Endometrium (tissue), 2 donors: Measurements from ENCODE around the gene IGFBP4.

Source experiments
- FAIRE-seq: peaks from 2 replicates; lab custom pipeline; 2012; peaks lifted over from hg19 to GRCh38; lab: Jason Lieb, UNC
- donor health status: control.
- donor health status: control.

IGFBP4 gene

DNA sequence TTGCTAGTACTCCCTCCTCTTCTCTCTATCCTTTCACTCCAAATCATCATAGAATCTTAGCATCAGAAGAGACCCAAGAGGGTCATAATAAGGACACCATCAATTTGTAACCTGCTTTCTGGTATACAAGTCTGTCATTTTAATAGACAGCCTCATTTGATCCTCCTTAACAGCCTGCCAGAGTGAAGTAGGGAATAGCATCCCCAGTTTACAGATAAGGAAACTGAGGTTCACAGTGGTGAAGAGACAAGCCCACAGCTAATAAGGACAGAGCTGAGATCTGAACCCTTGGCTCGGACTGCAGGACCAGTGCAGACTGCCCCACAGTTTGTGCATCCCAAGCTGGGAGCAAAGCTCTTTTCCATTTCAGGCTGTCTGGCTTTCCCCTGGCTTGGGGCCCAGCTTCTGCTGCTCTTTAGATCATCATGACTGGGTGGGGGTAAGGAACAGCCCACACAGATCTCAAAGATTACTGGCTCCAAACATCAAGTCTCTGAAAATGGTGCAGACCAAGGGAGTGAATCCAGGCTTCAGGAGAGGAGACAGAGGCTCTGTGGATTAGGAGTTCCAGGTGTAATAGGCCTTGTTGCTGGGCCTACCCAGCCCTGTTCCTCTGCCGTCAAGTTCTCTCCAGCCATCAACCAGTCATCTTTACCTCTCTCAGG lies 10.3 kb upstream of the IGFBP4 start:
- peak; percentile 41 for FAIRE-seq

- no peak for FAIRE-seq
Measured at GRCh38 chr17:40433551-40434415, 9.5 kb upstream of the IGFBP4 start.

GRCh38 chr17:40436636-40437035 lies 6.6 kb upstream of the IGFBP4 start:
- no peak for FAIRE-seq

GRCh38 chr17:40437095-40437732 lies 6.0 kb upstream of the IGFBP4 start:
- FAIRE-seq: no peak

GRCh38 chr17:40440166-40440565 lies 3.1 kb upstream of the IGFBP4 start:
- FAIRE-seq: no peak

GRCh38 chr17:40442392-40443195 lies 656 bp upstream of the IGFBP4 start:
- FAIRE-seq: no peak

DNA sequence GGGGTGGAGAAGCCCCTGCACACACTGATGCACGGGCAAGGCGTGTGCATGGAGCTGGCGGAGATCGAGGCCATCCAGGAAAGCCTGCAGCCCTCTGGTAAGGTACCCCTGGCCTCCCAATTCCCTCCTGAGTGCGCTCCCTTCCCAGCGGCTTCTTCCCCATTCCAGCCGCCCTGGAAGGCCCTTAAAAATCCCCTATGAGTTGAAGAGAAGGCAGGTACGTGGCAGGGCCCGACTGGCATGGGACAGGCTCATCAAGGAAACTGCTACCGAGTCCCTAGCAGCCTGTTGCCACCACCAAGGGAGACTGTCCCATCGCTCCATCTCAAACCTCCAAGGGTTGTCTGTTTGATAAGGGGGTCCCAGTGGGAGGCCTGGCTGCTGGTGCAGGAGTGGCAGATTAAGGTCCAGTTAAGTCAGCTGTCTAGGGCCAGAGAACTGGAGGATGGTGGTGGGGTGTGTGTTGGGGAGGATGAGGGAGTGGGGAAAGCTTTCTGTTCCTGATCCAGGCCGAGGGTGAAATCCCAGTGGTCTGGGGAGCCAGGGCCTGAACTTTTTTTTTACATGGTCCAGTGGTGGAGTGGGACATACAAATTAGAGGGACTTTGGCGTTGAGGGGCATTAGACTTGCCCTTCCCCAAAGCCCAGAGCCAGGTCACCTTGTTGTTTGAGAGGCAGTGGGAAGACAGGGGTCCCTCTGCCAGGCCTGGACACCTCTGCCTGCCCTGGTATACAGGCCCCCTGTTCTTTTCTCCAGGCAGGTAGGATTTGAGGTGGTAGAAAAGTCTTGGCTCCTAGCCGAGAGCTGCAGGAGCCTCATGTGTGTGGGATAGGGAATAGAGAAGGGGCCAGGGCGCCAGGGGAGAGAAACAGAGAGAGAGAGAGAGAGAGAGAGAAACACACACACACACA lies 994 bp downstream of the IGFBP4 start:
- FAIRE-seq: no peak

DNA sequence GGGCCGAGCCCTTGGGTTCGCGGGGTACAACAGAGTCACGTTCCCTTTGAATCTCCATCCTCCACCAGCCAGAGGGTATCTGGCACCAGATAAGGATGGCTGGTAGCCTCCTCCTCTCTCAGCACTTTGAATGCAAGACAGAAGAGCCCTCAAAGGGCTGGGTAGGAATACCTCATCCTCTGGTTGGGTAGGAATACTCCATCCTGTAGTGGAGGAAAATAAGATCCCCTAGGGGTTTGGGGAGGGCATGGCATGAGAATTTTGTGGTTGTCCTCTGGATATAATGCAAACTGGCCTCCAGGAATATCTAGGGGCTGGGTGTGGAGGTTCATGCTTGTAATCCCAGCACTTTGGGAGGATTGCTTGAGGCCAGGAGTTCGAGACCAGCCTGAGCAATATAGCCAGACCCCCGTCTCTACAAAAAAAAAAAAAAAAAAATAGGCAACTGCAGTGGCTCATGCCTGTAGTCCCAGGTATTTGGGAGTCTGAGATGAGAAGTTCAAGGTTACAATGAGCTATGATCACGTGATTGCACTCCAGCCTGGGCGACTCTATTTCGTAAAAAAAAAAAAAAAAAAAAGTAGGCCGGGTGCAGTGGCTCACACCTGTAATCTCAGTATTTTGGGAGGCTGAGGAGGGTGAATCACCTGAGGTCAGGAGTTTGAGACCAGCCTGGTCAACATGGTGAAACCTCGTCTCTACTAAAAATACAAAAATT lies 2.7 kb downstream of the IGFBP4 start:
- no peak for FAIRE-seq

GRCh38 chr17:40447148-40447644 lies 3.9 kb downstream of the IGFBP4 start:
- no peak for FAIRE-seq

DNA sequence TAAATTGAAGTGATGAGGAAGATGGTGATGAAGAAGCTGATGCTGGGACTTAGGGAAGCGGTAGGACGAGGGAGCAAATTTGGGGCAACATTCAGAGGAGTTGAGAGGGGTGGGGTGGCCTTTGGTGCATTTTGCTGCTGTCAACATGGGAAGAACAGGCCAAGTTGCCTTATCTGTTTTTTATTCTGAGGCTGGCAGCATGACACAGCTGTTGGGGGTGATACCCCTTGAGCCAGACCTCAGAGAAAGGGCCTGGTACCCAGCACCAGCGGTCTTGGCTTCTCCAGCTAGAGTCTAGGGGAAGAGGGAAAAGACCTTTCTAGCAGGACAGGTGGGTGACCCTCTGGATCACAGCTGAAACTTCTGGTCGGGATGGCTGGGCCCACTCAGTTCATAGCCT lies 4.6 kb downstream of the IGFBP4 start:
- FAIRE-seq: no peak

GRCh38 chr17:40448213-40448638 lies 5.0 kb downstream of the IGFBP4 start:
- FAIRE-seq: no peak

DNA sequence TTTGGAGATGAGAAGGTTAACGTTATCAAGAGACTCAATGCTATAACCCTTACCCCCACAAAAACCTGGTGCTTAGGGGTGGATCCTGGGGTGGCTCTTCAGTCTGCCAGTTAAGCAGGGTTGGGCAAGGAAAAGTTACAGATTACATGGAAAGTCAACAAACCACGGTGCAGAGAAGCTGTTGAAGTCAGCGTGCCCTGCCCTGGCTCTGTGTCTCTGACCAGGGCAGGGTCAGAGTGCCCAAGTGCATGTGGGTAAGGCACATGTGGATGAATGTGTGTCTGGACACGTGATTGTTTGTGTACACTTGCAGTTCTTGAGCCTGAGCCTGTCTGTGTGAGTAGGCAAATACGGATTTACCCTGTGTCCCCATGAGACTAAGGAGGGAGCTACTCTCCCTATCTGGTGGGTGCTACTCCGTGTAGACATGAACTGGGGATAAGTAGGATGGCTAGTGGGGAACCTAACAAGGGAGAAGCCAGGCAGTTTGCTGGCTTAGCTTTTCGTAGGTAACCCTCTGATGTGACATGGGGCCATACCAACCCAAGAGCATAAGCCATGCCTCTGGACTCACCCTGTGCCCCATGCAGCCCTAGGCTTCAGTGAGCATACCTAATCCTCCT lies 5.5 kb downstream of the IGFBP4 start:
- FAIRE-seq: no peak

DNA sequence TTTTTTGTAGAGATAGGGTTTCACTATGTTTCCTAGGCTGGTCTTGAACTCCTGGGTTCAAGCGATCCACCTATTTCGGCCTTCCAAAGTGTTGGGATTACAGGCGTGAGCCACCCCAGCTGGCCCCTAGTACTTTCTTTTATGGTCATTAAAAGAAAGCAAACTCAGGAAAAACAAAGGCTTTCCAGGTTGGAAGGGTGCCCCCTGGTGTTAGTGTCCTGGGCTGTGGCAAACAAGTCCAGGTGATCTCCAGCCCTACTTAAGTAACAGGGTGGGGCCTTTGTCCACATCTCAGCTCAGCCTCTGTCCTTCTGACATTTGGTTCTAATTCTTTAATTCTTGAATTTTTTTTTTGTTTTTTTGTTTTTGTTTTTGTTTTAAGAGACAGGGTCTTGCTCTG lies 6.9 kb downstream of the IGFBP4 start:
- no peak for FAIRE-seq

- FAIRE-seq: peak; percentile 74
Measured at GRCh38 chr17:40451420-40451819, 8.2 kb downstream of the IGFBP4 start.

DNA sequence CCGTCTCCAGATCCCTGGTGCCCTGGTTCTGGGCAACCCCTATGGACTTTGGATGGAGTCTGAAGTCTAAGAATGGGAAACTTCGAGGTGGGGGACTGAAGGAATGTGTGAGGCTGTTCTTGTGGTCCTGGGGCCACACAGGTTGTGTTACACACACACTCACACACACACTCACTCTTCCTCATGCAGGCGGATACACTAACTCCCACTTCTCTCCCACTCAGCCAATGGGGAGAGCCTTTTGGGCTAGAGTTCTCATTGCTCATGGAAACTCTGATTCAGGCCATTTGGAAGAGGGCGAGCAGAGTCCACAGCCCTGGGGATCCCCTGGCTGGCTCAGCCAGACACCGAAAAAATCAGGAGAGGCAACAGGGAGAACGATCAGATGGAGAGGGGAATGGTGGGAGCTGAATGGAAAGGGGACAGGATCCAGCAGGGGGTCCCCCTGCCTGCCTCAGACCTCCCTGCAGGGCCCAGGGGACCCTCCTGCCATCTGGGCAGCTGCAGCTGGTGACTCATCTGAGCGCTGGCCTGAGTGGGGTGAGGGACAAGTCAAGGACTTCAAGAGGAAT lies 9.1 kb downstream of the IGFBP4 start:
- no peak for FAIRE-seq

DNA sequence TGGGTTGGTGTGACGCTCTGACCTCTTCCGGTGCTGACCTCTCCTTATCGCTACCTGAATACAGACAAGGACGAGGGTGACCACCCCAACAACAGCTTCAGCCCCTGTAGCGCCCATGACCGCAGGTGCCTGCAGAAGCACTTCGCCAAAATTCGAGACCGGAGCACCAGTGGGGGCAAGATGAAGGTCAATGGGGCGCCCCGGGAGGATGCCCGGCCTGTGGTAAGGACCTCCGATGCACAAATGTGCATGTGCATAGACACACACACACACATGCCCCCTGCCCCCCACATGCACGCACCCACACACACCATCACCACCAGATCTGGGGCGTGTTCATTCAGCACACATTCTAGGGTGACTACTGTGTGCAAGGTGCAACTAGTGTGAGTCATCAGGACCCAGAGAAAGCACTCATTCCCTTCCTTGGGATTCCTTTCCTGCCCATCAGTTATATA lies 9.7 kb downstream of the IGFBP4 start:
- FAIRE-seq: no peak

GRCh38 chr17:40453881-40454612 lies 10.8 kb downstream of the IGFBP4 start:
- no peak for FAIRE-seq

- FAIRE-seq: no peak
Measured at GRCh38 chr17:40454613-40454995, 11.4 kb downstream of the IGFBP4 start.
